HepG2 (cell line): Measurements from ENCODE around the gene ATP6V0E1. TPM values are rescaled to one million over a fixed set of nuclear protein-coding genes. Genes with fewer than 3 reads are reported as not detected.

ENCODE experiments used
- CEBPG ChIP-seq: IDR thresholded peaks from 2 replicates; pipeline ENCODE4 v1.6.1; 2016
- CHCHD3 ChIP-seq: sonication (generic); formaldehyde crosslinking; IDR thresholded peaks from 2 replicates; pipeline ENCODE4 v1.8.0; 2022; ENCODE audit warnings: mild to moderate bottlenecking, missing genetic modification reagents, moderate library complexity
- CSRNP1 ChIP-seq: sonication (generic); formaldehyde crosslinking; IDR thresholded peaks from 2 replicates; pipeline ENCODE4 v1.8.1; 2023; ENCODE audit warnings: mild to moderate bottlenecking, missing genetic modification reagents
- DPF2 ChIP-seq: sonication (generic); formaldehyde crosslinking; IDR thresholded peaks from 2 replicates; pipeline ENCODE4 v1.4.0; 2020; ENCODE audit warnings: mild to moderate bottlenecking, low read depth, missing genetic modification reagents, borderline replicate concordance
- E2F5 ChIP-seq: sonication (generic); formaldehyde crosslinking; conservative IDR thresholded peaks from 2 replicates; pipeline ENCODE4 v1.4.0; 2020; ENCODE audit warnings: missing genetic modification reagents
- GATAD1 ChIP-seq: IDR thresholded peaks from 2 replicates; pipeline ENCODE4 v1.6.1; 2016; ENCODE audit warnings: missing genetic modification reagents, missing compliant biosample characterization
- HNRNPUL1 ChIP-seq: fragments of 200-400 bp; formaldehyde crosslinking; IDR thresholded peaks from 2 replicates; pipeline ENCODE4 v1.6.1; 2017; ENCODE audit warnings: low read depth, mild to moderate bottlenecking, low read length, moderate library complexity
- JARID2 ChIP-seq: sonication (generic); formaldehyde crosslinking; IDR thresholded peaks from 2 replicates; pipeline ENCODE4 v1.8.1; 2023; ENCODE audit warnings: missing genetic modification reagents, inconsistent platforms; ENCODE audit not compliant: insufficient replicate concordance
- KDM6A ChIP-seq: IDR thresholded peaks from 2 replicates; pipeline ENCODE4 v1.6.1; 2016; ENCODE audit warnings: low read depth
- MATR3 ChIP-seq: sonication (generic); formaldehyde crosslinking; IDR thresholded peaks from 2 replicates; pipeline ENCODE4 v1.4.0; 2020; ENCODE audit warnings: missing genetic modification reagents
- MEIS2 ChIP-seq: sonication (generic); formaldehyde crosslinking; IDR thresholded peaks from 2 replicates; pipeline ENCODE4 v1.9.0; 2021; ENCODE audit warnings: mild to moderate bottlenecking, missing genetic modification reagents
- MXI1 ChIP-seq: IDR thresholded peaks from 3 replicates; pipeline ENCODE4 v1.6.1; 2012; ENCODE audit warnings: low read depth, low read length, inconsistent platforms, borderline replicate concordance
- NFIB ChIP-seq: sonication (generic); formaldehyde crosslinking; IDR thresholded peaks from 2 replicates; pipeline ENCODE4 v1.9.0; 2021; ENCODE audit warnings: missing genetic modification reagents, mild to moderate bottlenecking, borderline replicate concordance
- ZBTB1 ChIP-seq: sonication (generic); formaldehyde crosslinking; IDR thresholded peaks from 2 replicates; pipeline ENCODE4 v1.4.0; 2020; ENCODE audit warnings: missing genetic modification reagents, borderline replicate concordance
- ZNF589 ChIP-seq: sonication (generic); formaldehyde crosslinking; conservative IDR thresholded peaks from 2 replicates; pipeline ENCODE4 v1.8.0; 2022; ENCODE audit warnings: mild to moderate bottlenecking, moderate library complexity, missing genetic modification reagents
- ZNF674 ChIP-seq: sonication (generic); formaldehyde crosslinking; IDR thresholded peaks from 2 replicates; pipeline ENCODE4 v1.5.0; 2020; ENCODE audit warnings: low read depth, mild to moderate bottlenecking, missing genetic modification reagents
- ZNF784 ChIP-seq: sonication (generic); formaldehyde crosslinking; IDR thresholded peaks from 2 replicates; pipeline ENCODE4 v1.5.1; 2020; ENCODE audit warnings: missing genetic modification reagents, mild to moderate bottlenecking, borderline replicate concordance
- ZSCAN31 ChIP-seq: sonication (generic); formaldehyde crosslinking; IDR thresholded peaks from 2 replicates; pipeline ENCODE4 v1.5.0; 2020; ENCODE audit warnings: low read depth, mild to moderate bottlenecking, missing genetic modification reagents
- polyA plus RNA-seq, 8 experiments: library from polyadenylated mRNA; depleted of rRNA in 3 of 8; stranded (reverse) in 7 of 8; unstranded in 1 of 8; fragments of >200 nt; fragmentation: Illumina TruSeq in 4 of 8; extraction: Trizol in 4 of 8; gene quantifications; 2 replicates each; pipeline versions ENCODE4 v1.2.1 to v1.2.3, GENCODE V29; 2011 to 2016; ENCODE audit warnings: low read depth in 4 of 8, missing spikeins in 1 of 8, mixed read lengths in 1 of 8; ENCODE audit not compliant: insufficient read depth in 1 of 8
- total RNA-seq, 5 experiments: library from RNA; depleted of rRNA; stranded (reverse); fragments of >200 nt; fragmentation: Illumina TruSeq; extraction: Trizol; gene quantifications; 2 replicates each; pipeline ENCODE4 v1.2.3, GENCODE V29; 2016; ENCODE audit warnings: low read depth in 1 of 5
- TF ChIP-seq, protein P1 (sequence below): sonication (generic); formaldehyde crosslinking; conservative IDR thresholded peaks from 2 replicates; pipeline ENCODE4 v1.4.0; 2020; ENCODE audit warnings: mild to moderate bottlenecking, missing genetic modification reagents, moderate library complexity
- TF ChIP-seq, protein P2 (sequence below): sonication (generic); formaldehyde crosslinking; IDR thresholded peaks from 2 replicates; pipeline ENCODE4 v1.8.0; 2022; ENCODE audit warnings: missing genetic modification reagents, mild to moderate bottlenecking, moderate library complexity, borderline replicate concordance

ATP6V0E1 gene
- total and polyA plus RNA-seq, 2 of the 13 experiments (the other 11 are each of a cell fraction or from before 2014, with no cell fraction given), result 143 to 215 TPM

GRCh38 chr5:173057062-173057924 is 73.7 kb downstream of the ATP6V0E1 start (continued):
- TF ChIP-seq ZNF784 (no peak), ZSCAN31 (CRISPR knock-in tag) (peak; percentile 62; the same call in 1 of the 2 replicates), ZNF589 (no peak), MEIS2 (peak; percentile 47; the same call in 1 of the 2 replicates), MATR3 (no peak), ZBTB1 (CRISPR knock-in tag) (no peak), JARID2 (CRISPR knock-in tag) (no peak), CHCHD3 (CRISPR knock-in tag) (no peak), KDM6A (no peak), ZNF674 (CRISPR knock-in tag) (no peak), NFIB (CRISPR knock-in tag) (no peak), E2F5 (CRISPR knock-in tag) (no peak), CEBPG (no peak), CSRNP1 (CRISPR knock-in tag) (no peak), MXI1 (peak; percentile 15; the same call in 1 of the 3 replicates), GATAD1 (CRISPR knock-in tag) (peak; percentile 80), DPF2 (no peak), HNRNPUL1 (no peak)
- TF ChIP-seq, protein P1, sequence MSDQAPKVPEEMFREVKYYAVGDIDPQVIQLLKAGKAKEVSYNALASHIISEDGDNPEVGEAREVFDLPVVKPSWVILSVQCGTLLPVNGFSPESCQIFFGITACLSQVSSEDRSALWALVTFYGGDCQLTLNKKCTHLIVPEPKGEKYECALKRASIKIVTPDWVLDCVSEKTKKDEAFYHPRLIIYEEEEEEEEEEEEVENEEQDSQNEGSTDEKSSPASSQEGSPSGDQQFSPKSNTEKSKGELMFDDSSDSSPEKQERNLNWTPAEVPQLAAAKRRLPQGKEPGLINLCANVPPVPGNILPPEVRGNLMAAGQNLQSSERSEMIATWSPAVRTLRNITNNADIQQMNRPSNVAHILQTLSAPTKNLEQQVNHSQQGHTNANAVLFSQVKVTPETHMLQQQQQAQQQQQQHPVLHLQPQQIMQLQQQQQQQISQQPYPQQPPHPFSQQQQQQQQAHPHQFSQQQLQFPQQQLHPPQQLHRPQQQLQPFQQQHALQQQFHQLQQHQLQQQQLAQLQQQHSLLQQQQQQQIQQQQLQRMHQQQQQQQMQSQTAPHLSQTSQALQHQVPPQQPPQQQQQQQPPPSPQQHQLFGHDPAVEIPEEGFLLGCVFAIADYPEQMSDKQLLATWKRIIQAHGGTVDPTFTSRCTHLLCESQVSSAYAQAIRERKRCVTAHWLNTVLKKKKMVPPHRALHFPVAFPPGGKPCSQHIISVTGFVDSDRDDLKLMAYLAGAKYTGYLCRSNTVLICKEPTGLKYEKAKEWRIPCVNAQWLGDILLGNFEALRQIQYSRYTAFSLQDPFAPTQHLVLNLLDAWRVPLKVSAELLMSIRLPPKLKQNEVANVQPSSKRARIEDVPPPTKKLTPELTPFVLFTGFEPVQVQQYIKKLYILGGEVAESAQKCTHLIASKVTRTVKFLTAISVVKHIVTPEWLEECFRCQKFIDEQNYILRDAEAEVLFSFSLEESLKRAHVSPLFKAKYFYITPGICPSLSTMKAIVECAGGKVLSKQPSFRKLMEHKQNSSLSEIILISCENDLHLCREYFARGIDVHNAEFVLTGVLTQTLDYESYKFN (CRISPR knock-in tag), result peak; percentile 50
- TF ChIP-seq, protein P2, sequence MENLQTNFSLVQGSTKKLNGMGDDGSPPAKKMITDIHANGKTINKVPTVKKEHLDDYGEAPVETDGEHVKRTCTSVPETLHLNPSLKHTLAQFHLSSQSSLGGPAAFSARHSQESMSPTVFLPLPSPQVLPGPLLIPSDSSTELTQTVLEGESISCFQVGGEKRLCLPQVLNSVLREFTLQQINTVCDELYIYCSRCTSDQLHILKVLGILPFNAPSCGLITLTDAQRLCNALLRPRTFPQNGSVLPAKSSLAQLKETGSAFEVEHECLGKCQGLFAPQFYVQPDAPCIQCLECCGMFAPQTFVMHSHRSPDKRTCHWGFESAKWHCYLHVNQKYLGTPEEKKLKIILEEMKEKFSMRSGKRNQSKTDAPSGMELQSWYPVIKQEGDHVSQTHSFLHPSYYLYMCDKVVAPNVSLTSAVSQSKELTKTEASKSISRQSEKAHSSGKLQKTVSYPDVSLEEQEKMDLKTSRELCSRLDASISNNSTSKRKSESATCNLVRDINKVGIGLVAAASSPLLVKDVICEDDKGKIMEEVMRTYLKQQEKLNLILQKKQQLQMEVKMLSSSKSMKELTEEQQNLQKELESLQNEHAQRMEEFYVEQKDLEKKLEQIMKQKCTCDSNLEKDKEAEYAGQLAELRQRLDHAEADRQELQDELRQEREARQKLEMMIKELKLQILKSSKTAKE, result no peak
